Prostate gland (tissue), 2 donors: Measurements from ENCODE around the gene ACTA2.

Experiments used
- CTCF ChIP-seq, 4 experiments: fragments of 200-600 bp in 2 of 4; fragments of 450-650 bp in 2 of 4; sonication (generic) in 2 of 4; IDR thresholded peaks; 1 replicate in 3 of 4; 2 replicates in 1 of 4; pipeline ENCODE4 v1.5.1; 2016 to 2019; ENCODE audit warnings: antibody characterized with exemption in 4 of 4, mild to moderate bottlenecking in 2 of 4, moderate library complexity in 2 of 4
- POLR2A ChIP-seq: fragments of 450-650 bp; IDR thresholded peaks from one replicate; pipeline ENCODE4 v1.6.1; 2016; ENCODE audit warnings: antibody characterized with exemption, mild to moderate bottlenecking

- TF ChIP-seq POLR2A = no peak
- TF ChIP-seq CTCF (IDR thresholded peaks at IDR 0.05) = no peak
Observed at GRCh38 chr10:88913788-88914187, 38.8 kb downstream of the ACTA2 start.
